ENCODE measurements around the gene RYR2. TPM values are rescaled to one million over a fixed set of nuclear protein-coding genes. Genes with fewer than 3 reads are reported as not detected.
A peak's percentile ranks its signal among the peaks of the same experiment; 100 is the strongest.

The RYR2 gene
- total RNA-seq, 1 experiment from 2014 or later = 2.8 TPM

GRCh38 chr1:237327061-237327460 lies 285.1 kb downstream of the RYR2 start:
- DNase-seq (ENCODE audit: low spot score) = peak; percentile 1
- intact Hi-C loops (cut with micrococcal nuclease; ENCODE audit: unreplicated experiment) = no loop called here

GRCh38 chr1:237340892-237341291 lies 298.9 kb downstream of the RYR2 start:
- ChIA-PET CTCF (no interaction called here), POLR2A (ENCODE audit: low non-redundant PET) (no interaction called here)
- intact Hi-C loops (cut with micrococcal nuclease; ENCODE audit: unreplicated experiment) = no loop called here
- Histone ChIP-seq H3K36me3 (ENCODE audit: insufficient read depth, low read length, poor library complexity, severe bottlenecking) (no peaks in the 10 kb centered on the region), H3K4me3 (ENCODE audit: low read depth, low read length, poor library complexity, severe bottlenecking) (no peak overlapping the region), H3K4me1 (ENCODE audit: insufficient read depth, low read length, poor library complexity, severe bottlenecking) (no peaks in the 10 kb centered on the region), H3K27me3 (replicated peaks; ENCODE audit: insufficient read depth, low read depth, low read length, poor library complexity) (no peaks in the 10 kb centered on the region), H3K9me3 (ENCODE audit: low read depth, low read length, poor library complexity, severe bottlenecking) (no peaks in the 10 kb centered on the region), H3K27ac (ENCODE audit: low read depth, low read length, poor library complexity, severe bottlenecking) (no peak overlapping the region)
- BruUV-seq (replicated peaks) = no TSS peak
- DNase-seq (ENCODE audit: low spot score) = no peak
- no peak for TF ChIP-seq CTCF (conservative IDR thresholded peaks at IDR 0.05; ENCODE audit: low read depth, low read length)
- TF ChIP-seq EZH2 (IDR thresholded peaks at IDR 0.05; ENCODE audit: borderline replicate concordance, low read depth, low read length, poor library complexity, severe bottlenecking) = no peak

More at GRCh38 chr1:237327061-237327460, 285.1 kb downstream of the RYR2 start:
- Histone ChIP-seq H3K27ac (ENCODE audit: low read depth, low read length, poor library complexity, severe bottlenecking) (no peak overlapping the region), H3K9me3 (ENCODE audit: low read depth, low read length, poor library complexity, severe bottlenecking) (no peaks in the 10 kb centered on the region), H3K27me3 (replicated peaks; ENCODE audit: insufficient read depth, low read depth, low read length, poor library complexity) (no peaks in the 10 kb centered on the region), H3K4me1 (ENCODE audit: insufficient read depth, low read length, poor library complexity, severe bottlenecking) (no peaks in the 10 kb centered on the region), H3K4me3 (ENCODE audit: low read depth, low read length, poor library complexity, severe bottlenecking) (no peak overlapping the region), H3K36me3 (ENCODE audit: insufficient read depth, low read length, poor library complexity, severe bottlenecking) (no peaks in the 10 kb centered on the region)
- ChIA-PET CTCF (no interaction called here), POLR2A (ENCODE audit: low non-redundant PET) (no interaction called here)
- TF ChIP-seq EZH2 (IDR thresholded peaks at IDR 0.05; ENCODE audit: borderline replicate concordance, low read depth, low read length, poor library complexity, severe bottlenecking) (no peak), CTCF (conservative IDR thresholded peaks at IDR 0.05; ENCODE audit: low read depth, low read length) (no peak)
- BruUV-seq (replicated peaks) = no TSS peak

DNA sequence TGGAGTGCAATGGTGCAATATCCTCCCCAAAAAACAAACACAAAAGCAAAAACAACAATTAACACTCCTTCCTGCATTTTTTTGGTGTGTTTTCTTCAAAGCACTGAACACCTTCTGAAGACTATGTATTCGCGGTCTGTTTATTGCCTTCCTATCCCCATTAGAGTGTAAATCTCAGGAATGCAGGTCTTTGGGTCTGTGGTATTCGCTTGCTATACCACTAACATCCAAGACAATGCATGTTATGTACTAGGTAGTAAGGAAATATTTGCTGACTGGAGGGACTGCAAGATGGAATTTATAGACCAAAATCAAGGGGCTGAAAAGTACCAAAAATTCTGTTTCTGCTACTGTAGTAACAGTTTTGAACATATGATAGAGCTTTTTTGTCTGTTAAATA lies 299.4 kb downstream of the RYR2 start:
- no peak for DNase-seq (ENCODE audit: low spot score)
- ChIA-PET POLR2A (ENCODE audit: low non-redundant PET) (no interaction called here), CTCF (no interaction called here)
- Histone ChIP-seq H3K4me3 (ENCODE audit: low read depth, low read length, poor library complexity, severe bottlenecking) (no peak overlapping the region), H3K27ac (ENCODE audit: low read depth, low read length, poor library complexity, severe bottlenecking) (no peak overlapping the region), H3K36me3 (ENCODE audit: insufficient read depth, low read length, poor library complexity, severe bottlenecking) (no peaks in the 10 kb centered on the region), H3K4me1 (ENCODE audit: insufficient read depth, low read length, poor library complexity, severe bottlenecking) (no peaks in the 10 kb centered on the region), H3K9me3 (ENCODE audit: low read depth, low read length, poor library complexity, severe bottlenecking) (no peaks in the 10 kb centered on the region), H3K27me3 (replicated peaks; ENCODE audit: insufficient read depth, low read depth, low read length, poor library complexity) (no peaks in the 10 kb centered on the region)
- TF ChIP-seq CTCF (conservative IDR thresholded peaks at IDR 0.05; ENCODE audit: low read depth, low read length) (no peak), EZH2 (IDR thresholded peaks at IDR 0.05; ENCODE audit: borderline replicate concordance, low read depth, low read length, poor library complexity, severe bottlenecking) (no peak)
- no TSS peak for BruUV-seq (replicated peaks)
- intact Hi-C loops (cut with micrococcal nuclease; ENCODE audit: unreplicated experiment) = no loop called here

All from A673 (cell line).